ENCODE measurements around the gene CNEP1R1. TPM values are rescaled to one million over a fixed set of nuclear protein-coding genes. Genes with fewer than 3 reads are reported as not detected.

Gene CNEP1R1, protein sequence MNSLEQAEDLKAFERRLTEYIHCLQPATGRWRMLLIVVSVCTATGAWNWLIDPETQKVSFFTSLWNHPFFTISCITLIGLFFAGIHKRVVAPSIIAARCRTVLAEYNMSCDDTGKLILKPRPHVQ
- total RNA-seq: 10 to 100 TPM; 19.3 to 22.8 TPM

DNA sequence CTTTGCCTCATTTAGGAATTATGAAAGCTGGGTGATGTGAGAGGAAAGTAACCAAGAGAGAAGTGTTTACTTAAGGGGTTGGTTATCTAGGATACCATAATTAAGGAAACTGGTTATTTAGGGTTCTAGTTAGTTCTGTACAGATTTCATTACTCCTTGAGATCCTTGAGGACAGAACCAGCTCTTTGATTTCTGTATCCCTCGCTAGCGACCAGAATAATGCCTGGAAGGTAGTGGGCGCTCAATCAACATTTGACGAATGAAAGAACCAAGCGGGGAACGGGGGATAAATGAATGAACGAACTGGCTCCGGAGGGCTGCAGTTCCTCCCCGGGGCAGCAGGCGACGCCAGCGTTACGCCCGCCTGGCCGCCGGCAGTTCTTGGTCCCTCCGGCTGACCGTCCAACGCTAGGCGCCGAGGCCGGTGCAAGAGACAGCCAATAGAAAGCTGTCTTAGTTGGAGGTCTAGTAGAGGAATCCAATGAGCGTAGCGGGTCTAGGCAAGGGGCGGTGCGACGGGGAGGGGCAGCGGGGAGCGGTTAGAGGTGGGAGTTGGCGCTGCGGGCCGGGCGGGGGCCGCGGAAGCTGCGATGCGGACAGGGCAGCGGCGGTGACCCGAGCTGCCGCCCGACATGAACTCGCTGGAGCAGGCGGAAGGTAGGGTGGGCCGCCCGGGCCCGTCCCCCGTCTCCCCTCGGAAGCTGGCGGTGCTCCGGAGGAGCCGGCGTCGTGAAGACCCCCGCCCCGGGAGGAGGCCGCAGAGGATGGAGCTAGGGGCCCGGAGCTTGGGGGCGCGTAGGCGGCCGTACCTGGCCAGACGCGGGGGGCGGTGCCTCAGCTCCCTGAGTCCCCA, at the start of gene CNEP1R1:
CNEP1R1 (plus strand) TSS at position 542 of the 853 bp plus-strand sequence; CDS start at position 633, 91 bp downstream.
- intact Hi-C loops (cut with DNase I, micrococcal nuclease): loop anchor here (1.0 to 10.0 kb wide), 16 partner anchors 40 to 781 kb away; partner anchors contain the start of genes HEATR3 (in 2 of the 2), TENT4B (in 2 of the 2), CYLD (in 1 of the 2) and NKD1 (in 1 of the 2)
- peaks cover 5% of the 10 kb centered on the region for H3K36me3 Mint-ChIP-seq (ENCODE audit: low read depth)
- peak within 1 kb of the TSS; percentile 85 for H3K27ac Mint-ChIP-seq
- DNase-seq: peak; percentile 95
- H3K4me1 Mint-ChIP-seq: peaks cover 23% of the 10 kb centered on the region
- peak within 1 kb of the TSS; percentile 96 for H3K4me3 Mint-ChIP-seq
- no peaks in the 10 kb centered on the region for H3K9me3 Mint-ChIP-seq (ENCODE audit: low read depth)
- POLR2A ChIA-PET: interaction anchor here (0.9 to 2.1 kb wide), 5 partner anchors 41 to 185 kb away, joined by 3 to 9 read pairs (median 4); partner anchors contain the start of gene HEATR3
- H3K27me3 Mint-ChIP-seq: no peaks in the 10 kb centered on the region
- CTCF ChIA-PET: interaction anchor here (0.6 to 4.4 kb wide), 55 partner anchors 12 to 801 kb away, joined by 3 to 98 read pairs (median 4); partner anchors contain the start of gene HEATR3
- peak; percentile 97 for ATAC-seq

DNA sequence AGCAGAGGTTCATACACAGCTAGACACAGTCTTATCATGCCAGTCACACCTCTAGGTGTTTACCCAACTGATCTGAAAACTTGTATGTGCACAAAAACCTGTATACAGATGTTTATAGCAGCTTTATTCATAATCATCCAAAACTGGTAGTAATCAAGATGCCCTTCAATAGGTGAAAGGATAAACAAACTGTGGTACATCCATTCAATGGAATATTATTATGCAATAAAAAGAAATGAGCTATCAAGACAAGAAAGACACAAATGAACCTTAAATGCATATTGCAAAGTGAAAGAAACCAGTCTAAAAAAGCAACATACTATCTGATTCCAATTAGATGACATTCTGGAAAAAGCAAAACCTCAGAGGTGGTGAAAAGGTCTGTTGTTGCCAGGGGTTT, 47.6 kb upstream of the CNEP1R1 start:
- ChIA-PET CTCF (no interaction called here), POLR2A (no interaction called here)
- Mint-ChIP-seq H3K36me3 (ENCODE audit: low read depth) (no peaks in the 10 kb centered on the region), H3K27me3 (peaks cover 2% of the 10 kb centered on the region), H3K9me3 (ENCODE audit: low read depth) (no peaks in the 10 kb centered on the region), H3K27ac (no peak overlapping the region), H3K4me3 (no peak overlapping the region), H3K4me1 (no peaks in the 10 kb centered on the region)
- no peak for ATAC-seq
- no peak for DNase-seq
- intact Hi-C loops (cut with DNase I, micrococcal nuclease): no loop called here

DNA sequence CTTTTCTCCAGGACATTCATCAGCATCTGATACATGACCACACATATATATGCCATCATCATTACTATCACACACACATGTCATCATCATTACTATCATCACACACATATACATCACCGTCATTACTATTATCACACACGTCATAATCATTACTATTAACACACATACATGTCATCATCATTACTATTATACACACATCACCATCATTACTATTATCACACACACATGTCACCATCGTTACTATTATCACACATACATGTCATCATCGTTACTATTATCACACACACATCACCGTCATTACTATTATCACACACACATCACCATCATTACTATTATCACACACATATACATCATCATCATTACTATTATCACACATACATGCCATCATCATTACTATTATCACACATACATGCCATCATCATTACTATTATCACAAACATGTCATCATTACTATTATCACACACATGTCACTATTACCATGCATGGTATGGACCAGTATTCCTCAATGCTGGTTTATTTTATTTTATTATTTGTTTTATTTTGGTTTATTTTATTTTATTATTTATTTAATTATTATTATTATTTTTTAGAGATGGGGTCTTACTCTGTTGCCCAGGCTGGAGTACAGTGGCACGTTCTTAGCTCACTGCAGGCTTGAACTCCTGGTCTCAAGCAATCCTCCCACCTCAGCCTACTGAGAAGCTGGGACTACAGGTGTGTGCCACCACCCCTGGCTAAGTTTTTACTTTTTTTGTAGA, 46.3 kb upstream of the CNEP1R1 start:
- POLR2A ChIA-PET: no interaction called here
- CTCF ChIA-PET: no interaction called here
- ATAC-seq (no peak), DNase-seq (no peak)
- H3K36me3 Mint-ChIP-seq (ENCODE audit: low read depth): no peaks in the 10 kb centered on the region
- intact Hi-C loops (cut with DNase I, micrococcal nuclease): no loop called here
- H3K4me1 Mint-ChIP-seq: no peaks in the 10 kb centered on the region
- H3K4me3 Mint-ChIP-seq: no peak overlapping the region
- no peak overlapping the region for H3K27ac Mint-ChIP-seq
- H3K9me3 Mint-ChIP-seq (ENCODE audit: low read depth): no peaks in the 10 kb centered on the region
- peaks cover 2% of the 10 kb centered on the region for H3K27me3 Mint-ChIP-seq

DNA sequence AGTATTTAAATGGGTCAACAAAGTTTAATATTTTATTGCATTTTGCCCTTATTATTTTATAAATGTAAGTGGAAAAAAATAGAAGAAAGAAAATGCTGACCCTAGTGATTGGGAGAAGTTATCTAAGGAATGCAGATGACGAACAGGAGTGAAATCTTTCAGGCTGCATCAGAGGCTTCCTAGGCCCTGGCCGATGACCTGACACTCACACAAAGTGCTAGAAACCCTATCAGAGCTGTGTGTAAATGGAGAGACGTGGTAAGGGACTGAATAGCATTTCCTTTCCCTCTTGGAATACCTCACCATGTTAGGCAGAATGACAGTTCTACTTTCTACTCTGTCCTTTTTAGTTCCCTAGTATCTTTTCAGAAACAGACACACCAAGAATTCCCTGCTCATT, 44.9 kb upstream of the CNEP1R1 start:
- Mint-ChIP-seq H3K36me3 (ENCODE audit: low read depth) (no peaks in the 10 kb centered on the region), H3K27me3 (no peaks in the 10 kb centered on the region), H3K9me3 (ENCODE audit: low read depth) (no peaks in the 10 kb centered on the region), H3K4me3 (no peak overlapping the region), H3K27ac (no peak overlapping the region), H3K4me1 (no peaks in the 10 kb centered on the region)
- POLR2A ChIA-PET: no interaction called here
- DNase-seq: no peak
- CTCF ChIA-PET: no interaction called here
- intact Hi-C loops (cut with DNase I, micrococcal nuclease): no loop called here
- ATAC-seq: no peak

DNA sequence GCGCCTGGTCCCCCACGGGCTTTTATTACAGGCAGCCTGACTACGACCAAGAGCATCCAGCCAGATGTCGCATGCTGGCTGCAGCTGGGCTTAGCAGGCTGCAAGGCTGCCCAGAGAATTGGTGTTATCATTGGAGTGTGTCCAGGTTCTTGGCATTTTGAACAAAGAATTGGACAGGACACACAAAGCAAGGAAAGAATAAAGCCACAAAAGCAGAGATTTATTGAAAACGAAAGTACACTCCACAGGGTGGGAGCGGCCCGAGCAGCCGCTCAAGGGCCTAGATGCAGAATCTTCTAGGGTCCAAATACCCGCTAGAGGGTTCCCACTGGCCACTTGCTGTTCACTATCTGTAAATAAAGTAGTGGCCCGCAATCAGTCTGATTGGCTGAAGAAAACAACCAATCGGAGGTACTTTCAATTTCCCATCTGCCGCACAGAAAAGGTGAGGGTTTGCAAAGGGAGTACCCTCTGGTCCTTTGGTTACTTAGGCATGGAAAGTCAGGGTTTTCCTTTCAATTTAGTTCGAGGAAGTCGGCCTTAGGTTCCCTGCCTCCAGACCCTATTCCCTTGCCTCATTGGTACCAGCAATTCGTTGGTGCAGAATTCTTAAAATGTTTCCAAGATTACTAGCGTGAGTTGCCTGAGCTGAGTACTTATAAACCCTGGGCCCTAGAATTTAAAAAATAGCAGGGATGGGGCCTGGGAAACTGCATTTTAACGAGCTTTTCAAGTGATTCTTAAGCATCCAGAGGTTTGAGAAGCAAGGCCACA, 38.5 kb upstream of the CNEP1R1 start:
- Mint-ChIP-seq H3K9me3 (ENCODE audit: low read depth) (no peaks in the 10 kb centered on the region), H3K27ac (no peak overlapping the region), H3K27me3 (peaks cover 2% of the 10 kb centered on the region), H3K36me3 (ENCODE audit: low read depth) (no peaks in the 10 kb centered on the region), H3K4me1 (peaks cover 11% of the 10 kb centered on the region), H3K4me3 (no peak overlapping the region)
- CTCF ChIA-PET: interaction anchor here (0.5 to 0.6 kb wide), 2 partner anchors 51 to 313 kb away, joined by 3 to 4 read pairs; no protein-coding TSS in a partner anchor
- no peak for ATAC-seq
- POLR2A ChIA-PET: no interaction called here
- DNase-seq: no peak
- intact Hi-C loops (cut with DNase I, micrococcal nuclease): no loop called here

DNA sequence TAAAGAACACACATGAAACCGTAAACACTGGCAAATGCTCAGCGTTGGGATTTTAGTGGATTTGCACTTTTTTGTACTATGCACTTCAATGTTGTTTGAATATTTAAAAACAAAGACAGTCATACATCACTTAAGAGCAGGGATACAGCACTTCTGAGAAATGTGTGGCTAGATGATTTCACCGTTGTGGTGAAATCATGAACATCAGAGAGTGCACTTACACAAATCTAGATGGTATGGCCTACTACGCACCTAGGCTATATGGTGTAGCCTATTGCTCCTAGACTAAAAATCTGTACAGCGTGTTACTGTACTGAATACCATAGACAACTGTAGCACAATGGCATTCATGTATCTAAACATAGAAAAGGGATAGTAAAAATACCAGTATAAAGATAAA, 37.6 kb upstream of the CNEP1R1 start:
- ChIA-PET POLR2A (no interaction called here), CTCF (interaction anchor here (0.6 kb wide), 1 partner anchor 314 kb away, joined by 4 read pairs; no protein-coding TSS in a partner anchor)
- no peak overlapping the region for H3K27ac Mint-ChIP-seq
- intact Hi-C loops (cut with DNase I, micrococcal nuclease): no loop called here
- peak; percentile 6 for DNase-seq
- peak; percentile 69 for ATAC-seq
- H3K4me1 Mint-ChIP-seq: peaks cover 11% of the 10 kb centered on the region
- no peaks in the 10 kb centered on the region for H3K9me3 Mint-ChIP-seq (ENCODE audit: low read depth)
- H3K4me3 Mint-ChIP-seq: no peak overlapping the region
- no peaks in the 10 kb centered on the region for H3K36me3 Mint-ChIP-seq (ENCODE audit: low read depth)
- peaks cover 2% of the 10 kb centered on the region for H3K27me3 Mint-ChIP-seq

DNA sequence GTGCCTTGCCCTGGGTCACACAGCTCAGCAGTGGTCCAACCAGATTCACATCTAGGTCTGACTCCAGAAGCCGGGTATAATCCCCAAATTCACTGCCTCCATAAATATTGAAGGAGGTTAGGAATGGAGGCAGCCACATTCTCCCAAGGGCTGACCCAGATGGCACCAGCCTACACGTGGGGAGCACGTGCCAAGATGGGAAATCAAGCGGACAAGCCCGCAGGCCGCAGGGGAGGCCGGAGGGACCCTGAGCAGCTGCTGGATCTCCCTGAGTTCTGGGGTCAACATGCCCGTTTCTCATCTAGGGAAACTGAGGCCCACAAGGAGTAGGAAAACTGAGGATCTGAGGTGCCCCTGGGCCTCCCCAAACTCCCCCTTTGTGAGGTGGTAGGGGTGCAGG, 32.2 kb upstream of the CNEP1R1 start:
- no peaks in the 10 kb centered on the region for H3K36me3 Mint-ChIP-seq (ENCODE audit: low read depth)
- ATAC-seq: no peak
- no peak for DNase-seq
- H3K9me3 Mint-ChIP-seq (ENCODE audit: low read depth): no peaks in the 10 kb centered on the region
- CTCF ChIA-PET: no interaction called here
- H3K27ac Mint-ChIP-seq: no peak overlapping the region
- no peak overlapping the region for H3K4me3 Mint-ChIP-seq
- POLR2A ChIA-PET: no interaction called here
- H3K27me3 Mint-ChIP-seq: peaks cover 11% of the 10 kb centered on the region
- H3K4me1 Mint-ChIP-seq: peaks cover 15% of the 10 kb centered on the region
- intact Hi-C loops (cut with DNase I, micrococcal nuclease): no loop called here

DNA sequence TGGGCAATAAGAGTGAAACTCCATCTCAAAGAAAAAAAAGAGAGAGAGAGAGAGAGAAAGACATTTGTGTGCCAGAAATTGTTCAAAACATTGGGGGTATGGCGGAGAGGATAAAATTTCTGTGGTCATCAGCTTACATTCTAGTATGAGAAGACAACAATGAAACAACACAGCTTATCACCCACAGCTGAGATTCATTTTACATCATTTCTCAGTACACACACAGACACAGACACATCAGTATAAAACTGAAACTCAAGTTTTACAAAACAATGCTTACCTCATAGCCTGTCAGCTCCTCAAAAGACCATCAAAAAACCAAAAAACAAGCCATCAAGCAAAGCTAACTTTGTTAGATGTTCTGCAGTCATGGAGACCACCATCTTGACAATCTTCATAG, 31.4 kb upstream of the CNEP1R1 start:
- POLR2A ChIA-PET: interaction anchor here (0.6 kb wide), 1 partner anchor 752 kb away, joined by 3 read pairs; no protein-coding TSS in a partner anchor
- no peaks in the 10 kb centered on the region for H3K9me3 Mint-ChIP-seq (ENCODE audit: low read depth)

DNA sequence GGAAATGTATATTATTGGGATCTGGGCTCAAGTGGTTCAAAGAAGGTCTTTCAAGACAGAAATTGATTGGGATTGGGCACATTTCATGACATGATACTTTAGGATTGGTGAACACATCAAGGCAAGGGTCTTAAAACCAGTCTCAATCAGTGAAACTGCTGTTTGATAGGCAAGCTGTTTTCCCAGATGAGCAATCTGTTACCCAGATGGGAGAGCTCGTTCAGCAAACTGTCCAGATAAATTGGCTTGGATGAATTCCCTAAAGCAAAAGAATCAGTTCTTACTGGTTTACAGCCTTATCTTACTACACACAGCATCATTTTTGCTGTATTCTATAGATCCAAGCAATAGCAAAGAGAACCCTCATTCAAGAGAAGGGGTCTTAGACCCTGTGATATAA, 31.0 kb upstream of the CNEP1R1 start:
- ATAC-seq (no peak), DNase-seq (no peak)
- no peaks in the 10 kb centered on the region for H3K36me3 Mint-ChIP-seq (ENCODE audit: low read depth)
- peaks cover 11% of the 10 kb centered on the region for H3K27me3 Mint-ChIP-seq
- CTCF ChIA-PET: interaction anchor here (0.9 kb wide), 1 partner anchor 29 kb away, joined by 3 read pairs; no protein-coding TSS in a partner anchor
- POLR2A ChIA-PET: interaction anchor here (0.6 kb wide), 1 partner anchor 751 kb away, joined by 3 read pairs; no protein-coding TSS in a partner anchor
- H3K27ac Mint-ChIP-seq: peak overlapping the region; percentile 40
- H3K4me1 Mint-ChIP-seq: peaks cover 6% of the 10 kb centered on the region
- H3K9me3 Mint-ChIP-seq (ENCODE audit: low read depth): no peaks in the 10 kb centered on the region
- intact Hi-C loops (cut with DNase I, micrococcal nuclease): no loop called here
- H3K4me3 Mint-ChIP-seq: no peak overlapping the region

More for the DNA sequence above, 31.4 kb upstream of the CNEP1R1 start:
- intact Hi-C loops (cut with DNase I, micrococcal nuclease): no loop called here
- CTCF ChIA-PET: interaction anchor here (0.9 kb wide), 1 partner anchor 28 kb away, joined by 3 read pairs; no protein-coding TSS in a partner anchor
- peaks cover 9% of the 10 kb centered on the region for H3K4me1 Mint-ChIP-seq
- H3K27ac Mint-ChIP-seq: peak overlapping the region; percentile 40
- ATAC-seq (peak; percentile 44), DNase-seq (no peak)
- H3K27me3 Mint-ChIP-seq: peaks cover 11% of the 10 kb centered on the region
- no peaks in the 10 kb centered on the region for H3K36me3 Mint-ChIP-seq (ENCODE audit: low read depth)
- no peak overlapping the region for H3K4me3 Mint-ChIP-seq

DNA sequence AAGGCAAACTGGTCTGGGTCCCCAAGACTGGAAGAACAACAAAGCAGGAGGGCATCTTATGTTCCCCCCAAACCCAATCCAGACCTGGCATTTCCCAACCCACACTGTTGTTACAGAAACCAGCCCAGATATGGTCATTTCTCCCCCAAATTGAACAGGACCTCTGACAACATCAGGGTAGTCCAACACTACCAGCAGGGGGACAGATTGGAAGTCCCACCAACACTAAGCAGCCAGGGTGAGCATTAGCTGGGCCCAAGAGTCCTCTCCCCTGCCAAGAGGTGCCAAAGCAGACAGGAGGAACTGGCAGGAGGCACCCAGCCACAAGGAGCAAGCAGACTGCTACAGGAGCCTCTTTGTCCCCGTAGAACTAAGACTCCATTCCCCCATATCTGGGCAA, 29.3 kb upstream of the CNEP1R1 start:
- ATAC-seq (no peak), DNase-seq (no peak)
- no peak overlapping the region for H3K4me3 Mint-ChIP-seq
- no peaks in the 10 kb centered on the region for H3K9me3 Mint-ChIP-seq (ENCODE audit: low read depth)
- no peaks in the 10 kb centered on the region for H3K36me3 Mint-ChIP-seq (ENCODE audit: low read depth)
- peaks cover 6% of the 10 kb centered on the region for H3K4me1 Mint-ChIP-seq
- ChIA-PET POLR2A (no interaction called here), CTCF (no interaction called here)
- H3K27ac Mint-ChIP-seq: no peak overlapping the region
- H3K27me3 Mint-ChIP-seq: peaks cover 13% of the 10 kb centered on the region
- intact Hi-C loops (cut with DNase I, micrococcal nuclease): no loop called here
